ENCODE results near the gene SH3RF3. TPM values are rescaled to one million over a fixed set of nuclear protein-coding genes. Genes with fewer than 3 reads are reported as not detected.

The SH3RF3 gene
- total RNA-seq, 1 donor from 2014 or later: 7.3 TPM

- H3K9me3 ChIP-seq (ENCODE audit: insufficient read depth, low read depth, low read length): no peaks in the 10 kb centered on the region
- H3K4me1 ChIP-seq (ENCODE audit: insufficient read depth, low read length): peaks cover 9% of the 10 kb centered on the region
- peaks cover 2% of the 10 kb centered on the region for H3K27me3 ChIP-seq (ENCODE audit: insufficient read depth, low read length)
- FAIRE-seq: no peak
- peaks cover 2% of the 10 kb centered on the region for H3K36me3 ChIP-seq (ENCODE audit: insufficient read depth, low read length)
- TF ChIP-seq, protein P1, sequence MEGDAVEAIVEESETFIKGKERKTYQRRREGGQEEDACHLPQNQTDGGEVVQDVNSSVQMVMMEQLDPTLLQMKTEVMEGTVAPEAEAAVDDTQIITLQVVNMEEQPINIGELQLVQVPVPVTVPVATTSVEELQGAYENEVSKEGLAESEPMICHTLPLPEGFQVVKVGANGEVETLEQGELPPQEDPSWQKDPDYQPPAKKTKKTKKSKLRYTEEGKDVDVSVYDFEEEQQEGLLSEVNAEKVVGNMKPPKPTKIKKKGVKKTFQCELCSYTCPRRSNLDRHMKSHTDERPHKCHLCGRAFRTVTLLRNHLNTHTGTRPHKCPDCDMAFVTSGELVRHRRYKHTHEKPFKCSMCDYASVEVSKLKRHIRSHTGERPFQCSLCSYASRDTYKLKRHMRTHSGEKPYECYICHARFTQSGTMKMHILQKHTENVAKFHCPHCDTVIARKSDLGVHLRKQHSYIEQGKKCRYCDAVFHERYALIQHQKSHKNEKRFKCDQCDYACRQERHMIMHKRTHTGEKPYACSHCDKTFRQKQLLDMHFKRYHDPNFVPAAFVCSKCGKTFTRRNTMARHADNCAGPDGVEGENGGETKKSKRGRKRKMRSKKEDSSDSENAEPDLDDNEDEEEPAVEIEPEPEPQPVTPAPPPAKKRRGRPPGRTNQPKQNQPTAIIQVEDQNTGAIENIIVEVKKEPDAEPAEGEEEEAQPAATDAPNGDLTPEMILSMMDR (IDR thresholded peaks at IDR 0.05; ENCODE audit: insufficient read depth, low read depth, low read length): no peak
- no peak for TF ChIP-seq EZH2 (IDR thresholded peaks at IDR 0.05; ENCODE audit: insufficient read depth, low read length)
- H3K4me1 Mint-ChIP-seq (ENCODE audit: low read depth, unreplicated experiment): peaks cover 24% of the 10 kb centered on the region
- H3K9me3 Mint-ChIP-seq (ENCODE audit: unreplicated experiment): peaks cover 5% of the 10 kb centered on the region
- H3K4me3 ChIP-seq (ENCODE audit: insufficient read depth, low read depth, low read length): no peak overlapping the region
- no peak overlapping the region for H3K9ac ChIP-seq (ENCODE audit: low read length)
- H4K20me1 ChIP-seq (ENCODE audit: insufficient read depth, low read length): peaks cover 14% of the 10 kb centered on the region
- peaks cover 31% of the 10 kb centered on the region for H3K27me3 Mint-ChIP-seq (ENCODE audit: low read depth, unreplicated experiment)
- H3K4me3 Mint-ChIP-seq (ENCODE audit: unreplicated experiment): peak overlapping the region; percentile 1
- H3K79me2 ChIP-seq (ENCODE audit: insufficient read depth, low read length): no peaks in the 10 kb centered on the region
- H3K27ac Mint-ChIP-seq (ENCODE audit: unreplicated experiment): no peak overlapping the region
- H3K36me3 Mint-ChIP-seq (ENCODE audit: low read depth, unreplicated experiment): peaks cover 31% of the 10 kb centered on the region
- H3K4me2 ChIP-seq (ENCODE audit: low read length): no peak overlapping the region
- H2AFZ ChIP-seq (ENCODE audit: low read depth, low read length): no peak overlapping the region
- no peak overlapping the region for H3K27ac ChIP-seq (ENCODE audit: low read depth, low read length)
- no peak for DNase-seq (ENCODE audit: low read depth)
Observed at GRCh38 chr2:109397893-109398292, 268.9 kb downstream of the SH3RF3 start.

GRCh38 chr2:109398366-109399015 lies 269.5 kb downstream of the SH3RF3 start:
- peak; percentile 31 for DNase-seq (ENCODE audit: low read depth)
- Mint-ChIP-seq H3K36me3 (ENCODE audit: low read depth, unreplicated experiment) (peaks cover 28% of the 10 kb centered on the region), H3K4me3 (ENCODE audit: unreplicated experiment) (no peak overlapping the region), H3K27ac (ENCODE audit: unreplicated experiment) (no peak overlapping the region), H3K27me3 (ENCODE audit: low read depth, unreplicated experiment) (peaks cover 28% of the 10 kb centered on the region), H3K9me3 (ENCODE audit: unreplicated experiment) (peaks cover 5% of the 10 kb centered on the region), H3K4me1 (ENCODE audit: low read depth, unreplicated experiment) (peaks cover 29% of the 10 kb centered on the region)
- H3K4me2 ChIP-seq (ENCODE audit: low read length): no peak overlapping the region
- no peaks in the 10 kb centered on the region for H3K9me3 ChIP-seq (ENCODE audit: insufficient read depth, low read depth, low read length)
- H3K36me3 ChIP-seq (ENCODE audit: insufficient read depth, low read length): peaks cover 2% of the 10 kb centered on the region
- no peak overlapping the region for H3K9ac ChIP-seq (ENCODE audit: low read length)
- no peaks in the 10 kb centered on the region for H3K79me2 ChIP-seq (ENCODE audit: insufficient read depth, low read length)
- H3K27me3 ChIP-seq (ENCODE audit: insufficient read depth, low read length): peaks cover 2% of the 10 kb centered on the region
- FAIRE-seq: no peak
- no peak overlapping the region for H2AFZ ChIP-seq (ENCODE audit: low read depth, low read length)
- H3K4me1 ChIP-seq (ENCODE audit: insufficient read depth, low read length): peaks cover 9% of the 10 kb centered on the region
- H4K20me1 ChIP-seq (ENCODE audit: insufficient read depth, low read length): peaks cover 14% of the 10 kb centered on the region
- H3K4me3 ChIP-seq (ENCODE audit: insufficient read depth, low read depth, low read length): no peak overlapping the region
- no peak overlapping the region for H3K27ac ChIP-seq (ENCODE audit: low read depth, low read length)
- TF ChIP-seq, protein P1 (IDR thresholded peaks at IDR 0.05; ENCODE audit: insufficient read depth, low read depth, low read length): no peak
- TF ChIP-seq EZH2 (IDR thresholded peaks at IDR 0.05; ENCODE audit: insufficient read depth, low read length): no peak

GRCh38 chr2:109399066-109399465 lies 270.1 kb downstream of the SH3RF3 start:
- H3K9me3 ChIP-seq (ENCODE audit: insufficient read depth, low read depth, low read length): no peaks in the 10 kb centered on the region
- H2AFZ ChIP-seq (ENCODE audit: low read depth, low read length): no peak overlapping the region
- H3K4me2 ChIP-seq (ENCODE audit: low read length): no peak overlapping the region
- peaks cover 2% of the 10 kb centered on the region for H3K36me3 ChIP-seq (ENCODE audit: insufficient read depth, low read length)
- H3K27me3 Mint-ChIP-seq (ENCODE audit: low read depth, unreplicated experiment): peaks cover 26% of the 10 kb centered on the region
- no peak for FAIRE-seq
- H3K27ac ChIP-seq (ENCODE audit: low read depth, low read length): no peak overlapping the region
- no peaks in the 10 kb centered on the region for H3K79me2 ChIP-seq (ENCODE audit: insufficient read depth, low read length)
- peaks cover 24% of the 10 kb centered on the region for H3K36me3 Mint-ChIP-seq (ENCODE audit: low read depth, unreplicated experiment)
- no peak overlapping the region for H3K4me3 ChIP-seq (ENCODE audit: insufficient read depth, low read depth, low read length)
- H3K4me3 Mint-ChIP-seq (ENCODE audit: unreplicated experiment): no peak overlapping the region
- TF ChIP-seq EZH2 (IDR thresholded peaks at IDR 0.05; ENCODE audit: insufficient read depth, low read length): no peak
- TF ChIP-seq, protein P1 (IDR thresholded peaks at IDR 0.05; ENCODE audit: insufficient read depth, low read depth, low read length): no peak
- no peak overlapping the region for H3K9ac ChIP-seq (ENCODE audit: low read length)
- H3K9me3 Mint-ChIP-seq (ENCODE audit: unreplicated experiment): peaks cover 5% of the 10 kb centered on the region
- H3K4me1 ChIP-seq (ENCODE audit: insufficient read depth, low read length): peaks cover 9% of the 10 kb centered on the region
- peaks cover 35% of the 10 kb centered on the region for H3K4me1 Mint-ChIP-seq (ENCODE audit: low read depth, unreplicated experiment)
- H3K27ac Mint-ChIP-seq (ENCODE audit: unreplicated experiment): no peak overlapping the region
- DNase-seq (ENCODE audit: low read depth): peak; percentile 26
- peaks cover 2% of the 10 kb centered on the region for H3K27me3 ChIP-seq (ENCODE audit: insufficient read depth, low read length)
- peaks cover 18% of the 10 kb centered on the region for H4K20me1 ChIP-seq (ENCODE audit: insufficient read depth, low read length)
